ENCODE data around the gene BANF2.

BANF2 gene

GRCh38 chr20:17655865-17656479, 43.8 kb upstream of the BANF2 start:
- peak overlapping the region; percentile 66 for H2AK5ac ChIP-seq (ENCODE audit: low read length, severe bottlenecking)
- H3K9ac ChIP-seq (ENCODE audit: low read length) = peak overlapping the region; percentile 37
- no peak overlapping the region for H3K18ac ChIP-seq (ENCODE audit: low read depth in 1 of 2, low read length in 2 of 2)
- no peaks in the 10 kb centered on the region for H3K27me3 ChIP-seq (ENCODE audit: control insufficient read depth in 1 of 2, insufficient read depth in 1 of 2, low read length in 2 of 2)
- peaks cover 31% of the 10 kb centered on the region for H3K4me1 ChIP-seq (ENCODE audit: control insufficient read depth, insufficient read depth, low read depth, low read length)
- no peak overlapping the region for H4K8ac ChIP-seq (ENCODE audit: low read length)
- H4K91ac ChIP-seq (ENCODE audit: low read length) = no peak overlapping the region
- no peak overlapping the region for H2BK5ac ChIP-seq (ENCODE audit: low read depth, low read length, poor library complexity, severe bottlenecking)
- peaks cover 8% of the 10 kb centered on the region for H3K9me3 ChIP-seq (ENCODE audit: control insufficient read depth, low read length)
- no peak overlapping the region for H2BK15ac ChIP-seq (ENCODE audit: low read depth, poor library complexity, severe bottlenecking)
- no peak overlapping the region for H2BK120ac ChIP-seq (ENCODE audit: low read depth, low read length)
- DNase-seq = no peak
- H3K36me3 ChIP-seq (ENCODE audit: control insufficient read depth in 1 of 2, insufficient read depth in 2 of 2, low read depth in 1 of 2, low read length in 2 of 2) = peaks cover 60 to 62% of the 10 kb centered on the region in 2 experiments
- H2AFZ ChIP-seq (ENCODE audit: low read depth, low read length) = no peak overlapping the region
- H3K4ac ChIP-seq (ENCODE audit: low read depth in 1 of 2, low read length in 2 of 2) = no peak overlapping the region
- H3K4me3 ChIP-seq (ENCODE audit: insufficient read depth in 1 of 2, low read depth in 1 of 2, low read length in 2 of 2) = no peak overlapping the region
- no peak overlapping the region for H3K14ac ChIP-seq (ENCODE audit: low read length in 2 of 2)
- peaks cover 17% of the 10 kb centered on the region for H3K79me1 ChIP-seq (replicated peaks; ENCODE audit: low read length, poor library complexity, severe bottlenecking)
- H3K27ac ChIP-seq (ENCODE audit: low read length, poor library complexity, severe bottlenecking) = peak overlapping the region; percentile 38
- 70% methylated on average over 11 of the region's 11 CpGs for WGBS
- H3K23ac ChIP-seq (ENCODE audit: low read length in 2 of 2) = no peak overlapping the region
- H2BK12ac ChIP-seq (ENCODE audit: low read length in 2 of 2) = no peak overlapping the region
- H3K4me2 ChIP-seq (ENCODE audit: low read length, poor library complexity, severe bottlenecking) = no peak overlapping the region

- peaks cover 17% of the 10 kb centered on the region for H3K79me1 ChIP-seq (replicated peaks; ENCODE audit: low read length, poor library complexity, severe bottlenecking)
Measured at GRCh38 chr20:17657079-17657825, 42.5 kb upstream of the BANF2 start.

GRCh38 chr20:17657898-17658647, 41.7 kb upstream of the BANF2 start:
- Histone ChIP-seq H3K18ac (ENCODE audit: low read depth in 1 of 2, low read length in 2 of 2) (no peak overlapping the region), H3K9me3 (ENCODE audit: control insufficient read depth, low read length) (peaks cover 8% of the 10 kb centered on the region), H3K27me3 (ENCODE audit: control insufficient read depth in 1 of 2, insufficient read depth in 1 of 2, low read length in 2 of 2) (no peaks in the 10 kb centered on the region), H3K79me1 (replicated peaks; ENCODE audit: low read length, poor library complexity, severe bottlenecking) (peaks cover 17% of the 10 kb centered on the region), H3K4me2 (ENCODE audit: low read length, poor library complexity, severe bottlenecking) (no peak overlapping the region), H3K4ac (ENCODE audit: low read depth in 1 of 2, low read length in 2 of 2) (no peak overlapping the region), H3K4me3 (ENCODE audit: insufficient read depth in 1 of 2, low read depth in 1 of 2, low read length in 2 of 2) (no peak overlapping the region), H2BK5ac (ENCODE audit: low read depth, low read length, poor library complexity, severe bottlenecking) (no peak overlapping the region), H2BK120ac (ENCODE audit: low read depth, low read length) (no peak overlapping the region), H2AFZ (ENCODE audit: low read depth, low read length) (no peak overlapping the region), H4K8ac (ENCODE audit: low read length) (no peak overlapping the region), H3K27ac (ENCODE audit: low read length, poor library complexity, severe bottlenecking) (no peak overlapping the region), H2AK5ac (ENCODE audit: low read length, severe bottlenecking) (no peak overlapping the region), H3K9ac (ENCODE audit: low read length) (no peak overlapping the region), H3K23ac (ENCODE audit: low read length in 2 of 2) (no peak overlapping the region), H3K14ac (ENCODE audit: low read length in 2 of 2) (no peak overlapping the region), H3K36me3 (ENCODE audit: control insufficient read depth in 1 of 2, insufficient read depth in 2 of 2, low read depth in 1 of 2, low read length in 2 of 2) (peaks cover 46 to 55% of the 10 kb centered on the region in 2 experiments), H2BK15ac (ENCODE audit: low read depth, poor library complexity, severe bottlenecking) (no peak overlapping the region), H2BK12ac (ENCODE audit: low read length in 2 of 2) (no peak overlapping the region), H4K91ac (ENCODE audit: low read length) (no peak overlapping the region), H3K4me1 (ENCODE audit: control insufficient read depth, insufficient read depth, low read depth, low read length) (peaks cover 33% of the 10 kb centered on the region)
- 98% methylated on average over 9 of the region's 9 CpGs for whole genome bisulfite sequencing
- DNase-seq = no peak

More at GRCh38 chr20:17657079-17657825, 42.5 kb upstream of the BANF2 start:
- Histone ChIP-seq H2BK120ac (ENCODE audit: low read depth, low read length) (no peak overlapping the region), H4K91ac (ENCODE audit: low read length) (no peak overlapping the region), H3K18ac (ENCODE audit: low read depth in 1 of 2, low read length in 2 of 2) (no peak overlapping the region), H3K4ac (ENCODE audit: low read depth in 1 of 2, low read length in 2 of 2) (no peak overlapping the region), H2AK5ac (ENCODE audit: low read length, severe bottlenecking) (no peak overlapping the region), H4K8ac (ENCODE audit: low read length) (no peak overlapping the region), H3K4me1 (ENCODE audit: control insufficient read depth, insufficient read depth, low read depth, low read length) (peaks cover 32% of the 10 kb centered on the region), H3K36me3 (ENCODE audit: control insufficient read depth in 1 of 2, insufficient read depth in 2 of 2, low read depth in 1 of 2, low read length in 2 of 2) (peaks cover 54 to 59% of the 10 kb centered on the region in 2 experiments), H3K23ac (ENCODE audit: low read length in 2 of 2) (no peak overlapping the region), H3K4me2 (ENCODE audit: low read length, poor library complexity, severe bottlenecking) (no peak overlapping the region), H3K9me3 (ENCODE audit: control insufficient read depth, low read length) (peaks cover 8% of the 10 kb centered on the region), H2BK5ac (ENCODE audit: low read depth, low read length, poor library complexity, severe bottlenecking) (no peak overlapping the region), H3K27ac (ENCODE audit: low read length, poor library complexity, severe bottlenecking) (no peak overlapping the region), H2BK12ac (ENCODE audit: low read length in 2 of 2) (no peak overlapping the region), H2BK15ac (ENCODE audit: low read depth, poor library complexity, severe bottlenecking) (no peak overlapping the region), H3K14ac (ENCODE audit: low read length in 2 of 2) (no peak overlapping the region), H3K4me3 (ENCODE audit: insufficient read depth in 1 of 2, low read depth in 1 of 2, low read length in 2 of 2) (no peak overlapping the region), H3K27me3 (ENCODE audit: control insufficient read depth in 1 of 2, insufficient read depth in 1 of 2, low read length in 2 of 2) (no peaks in the 10 kb centered on the region), H2AFZ (ENCODE audit: low read depth, low read length) (no peak overlapping the region), H3K9ac (ENCODE audit: low read length) (no peak overlapping the region)
- 80% methylated on average over 7 of the region's 9 CpGs for WGBS
- no peak for DNase-seq

- Histone ChIP-seq H3K4me2 (ENCODE audit: low read length, poor library complexity, severe bottlenecking) (no peak overlapping the region), H3K27ac (ENCODE audit: low read length, poor library complexity, severe bottlenecking) (no peak overlapping the region), H3K4ac (ENCODE audit: low read depth in 1 of 2, low read length in 2 of 2) (no peak overlapping the region), H2BK15ac (ENCODE audit: low read depth, poor library complexity, severe bottlenecking) (no peak overlapping the region), H2BK5ac (ENCODE audit: low read depth, low read length, poor library complexity, severe bottlenecking) (no peak overlapping the region), H3K36me3 (ENCODE audit: control insufficient read depth in 1 of 2, insufficient read depth in 2 of 2, low read depth in 1 of 2, low read length in 2 of 2) (peaks cover 41 to 52% of the 10 kb centered on the region in 2 experiments), H3K4me3 (ENCODE audit: insufficient read depth in 1 of 2, low read depth in 1 of 2, low read length in 2 of 2) (no peak overlapping the region), H2AK5ac (ENCODE audit: low read length, severe bottlenecking) (no peak overlapping the region), H4K91ac (ENCODE audit: low read length) (no peak overlapping the region), H3K14ac (ENCODE audit: low read length in 2 of 2) (no peak overlapping the region), H3K27me3 (ENCODE audit: control insufficient read depth in 1 of 2, insufficient read depth in 1 of 2, low read length in 2 of 2) (no peaks in the 10 kb centered on the region), H2BK120ac (ENCODE audit: low read depth, low read length) (no peak overlapping the region), H3K23ac (ENCODE audit: low read length in 2 of 2) (no peak overlapping the region), H2AFZ (ENCODE audit: low read depth, low read length) (no peak overlapping the region), H3K18ac (ENCODE audit: low read depth in 1 of 2, low read length in 2 of 2) (no peak overlapping the region), H3K4me1 (ENCODE audit: control insufficient read depth, insufficient read depth, low read depth, low read length) (peaks cover 32% of the 10 kb centered on the region), H3K9ac (ENCODE audit: low read length) (no peak overlapping the region), H2BK12ac (ENCODE audit: low read length in 2 of 2) (no peak overlapping the region), H3K9me3 (ENCODE audit: control insufficient read depth, low read length) (peaks cover 8% of the 10 kb centered on the region), H3K79me1 (replicated peaks; ENCODE audit: low read length, poor library complexity, severe bottlenecking) (peaks cover 17% of the 10 kb centered on the region), H4K8ac (ENCODE audit: low read length) (no peak overlapping the region)
- no peak for DNase-seq
- 100% methylated on average over 2 of the region's 2 CpGs for WGBS
Measured at GRCh38 chr20:17658648-17658993, 41.1 kb upstream of the BANF2 start.

All from mesenchymal stem cell (in vitro differentiated cells and primary cell).